ENCODE measurements around the gene ZBTB20. TPM values are rescaled to one million over a fixed set of nuclear protein-coding genes. Genes with fewer than 3 reads are reported as not detected.

The ZBTB20 gene
- total RNA-seq, 1 donor from 2014 or later, result 27.5 TPM

DNA sequence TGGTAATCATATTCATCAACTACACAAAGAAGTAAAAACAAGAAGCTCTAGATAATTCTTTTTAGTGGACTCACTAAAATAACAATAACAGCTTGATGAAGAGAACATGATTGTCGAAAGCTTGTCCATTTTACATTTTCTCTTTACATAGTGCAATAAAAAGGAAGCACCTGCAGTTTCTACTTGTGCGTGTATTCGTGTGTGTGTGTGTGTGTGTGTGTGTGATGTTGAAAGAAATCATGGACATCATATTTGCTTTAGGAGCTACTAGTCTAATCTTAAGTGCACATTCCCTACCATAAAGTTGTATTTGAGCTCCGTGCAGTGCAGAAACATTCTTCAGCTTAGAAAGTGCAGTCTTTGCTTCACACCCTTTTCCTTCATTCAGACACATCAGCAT lies 288.8 kb downstream of the ZBTB20 start:
- Mint-ChIP-seq H3K4me1 (ENCODE audit: low read depth, unreplicated experiment) (peaks cover 9% of the 10 kb centered on the region), H3K36me3 (ENCODE audit: unreplicated experiment) (no peaks in the 10 kb centered on the region), H3K27me3 (ENCODE audit: unreplicated experiment) (no peaks in the 10 kb centered on the region), H3K4me3 (ENCODE audit: unreplicated experiment) (no peak overlapping the region), H3K9me3 (ENCODE audit: unreplicated experiment) (no peaks in the 10 kb centered on the region), H3K27ac (ENCODE audit: unreplicated experiment) (no peak overlapping the region)
- TF ChIP-seq, protein P1, sequence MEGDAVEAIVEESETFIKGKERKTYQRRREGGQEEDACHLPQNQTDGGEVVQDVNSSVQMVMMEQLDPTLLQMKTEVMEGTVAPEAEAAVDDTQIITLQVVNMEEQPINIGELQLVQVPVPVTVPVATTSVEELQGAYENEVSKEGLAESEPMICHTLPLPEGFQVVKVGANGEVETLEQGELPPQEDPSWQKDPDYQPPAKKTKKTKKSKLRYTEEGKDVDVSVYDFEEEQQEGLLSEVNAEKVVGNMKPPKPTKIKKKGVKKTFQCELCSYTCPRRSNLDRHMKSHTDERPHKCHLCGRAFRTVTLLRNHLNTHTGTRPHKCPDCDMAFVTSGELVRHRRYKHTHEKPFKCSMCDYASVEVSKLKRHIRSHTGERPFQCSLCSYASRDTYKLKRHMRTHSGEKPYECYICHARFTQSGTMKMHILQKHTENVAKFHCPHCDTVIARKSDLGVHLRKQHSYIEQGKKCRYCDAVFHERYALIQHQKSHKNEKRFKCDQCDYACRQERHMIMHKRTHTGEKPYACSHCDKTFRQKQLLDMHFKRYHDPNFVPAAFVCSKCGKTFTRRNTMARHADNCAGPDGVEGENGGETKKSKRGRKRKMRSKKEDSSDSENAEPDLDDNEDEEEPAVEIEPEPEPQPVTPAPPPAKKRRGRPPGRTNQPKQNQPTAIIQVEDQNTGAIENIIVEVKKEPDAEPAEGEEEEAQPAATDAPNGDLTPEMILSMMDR (IDR thresholded peaks at IDR 0.05; ENCODE audit: partially characterized antibody, unreplicated experiment), result no peak
- no peak for DNase-seq

DNA sequence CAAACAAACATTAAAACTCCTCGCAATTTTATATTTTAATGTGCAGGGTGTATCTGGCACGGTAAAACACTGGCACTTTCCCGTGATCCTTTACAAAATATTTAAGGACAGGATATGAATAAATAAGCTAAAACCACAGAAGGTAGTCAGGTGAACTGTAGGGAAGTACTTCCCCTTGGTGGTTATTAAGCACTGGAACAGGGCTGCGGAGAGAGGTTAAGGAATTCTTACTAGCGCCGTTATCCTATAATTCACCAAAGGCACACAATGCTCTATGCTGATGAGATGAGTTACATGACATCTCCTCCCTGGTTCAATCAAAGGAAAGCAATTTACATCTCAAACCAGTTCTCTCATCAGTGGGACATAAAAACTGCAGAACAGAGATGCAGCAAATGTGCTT lies 289.8 kb downstream of the ZBTB20 start:
- no peaks in the 10 kb centered on the region for H3K36me3 Mint-ChIP-seq (ENCODE audit: unreplicated experiment)
- no peaks in the 10 kb centered on the region for H3K9me3 Mint-ChIP-seq (ENCODE audit: unreplicated experiment)
- peaks cover 9% of the 10 kb centered on the region for H3K4me1 Mint-ChIP-seq (ENCODE audit: low read depth, unreplicated experiment)
- no peak overlapping the region for H3K4me3 Mint-ChIP-seq (ENCODE audit: unreplicated experiment)
- H3K27me3 Mint-ChIP-seq (ENCODE audit: unreplicated experiment), result no peaks in the 10 kb centered on the region
- TF ChIP-seq, protein P1 (IDR thresholded peaks at IDR 0.05; ENCODE audit: partially characterized antibody, unreplicated experiment), result no peak
- DNase-seq, result no peak
- H3K27ac Mint-ChIP-seq (ENCODE audit: unreplicated experiment), result no peak overlapping the region

DNA sequence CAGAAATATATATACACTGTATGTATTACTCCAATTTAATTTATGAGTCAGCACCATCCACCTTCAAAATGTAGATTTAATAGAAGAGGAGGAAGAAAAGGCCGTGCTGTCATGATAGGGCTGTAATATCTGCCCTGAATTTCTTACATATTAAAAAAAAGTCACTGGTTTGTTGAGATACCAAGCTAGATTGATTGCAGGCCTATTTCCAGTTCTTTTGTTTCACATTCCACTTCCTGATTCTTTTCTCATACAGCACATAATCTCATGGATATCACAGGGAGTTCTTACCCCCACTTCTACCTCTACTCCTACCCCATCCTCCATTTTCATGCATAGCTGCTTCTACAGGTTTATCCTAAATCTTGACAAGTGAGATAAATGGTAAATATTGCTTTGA lies 290.3 kb downstream of the ZBTB20 start:
- DNase-seq, result no peak
- TF ChIP-seq, protein P1 (IDR thresholded peaks at IDR 0.05; ENCODE audit: partially characterized antibody, unreplicated experiment), result no peak
- Mint-ChIP-seq H3K36me3 (ENCODE audit: unreplicated experiment) (no peaks in the 10 kb centered on the region), H3K27me3 (ENCODE audit: unreplicated experiment) (no peaks in the 10 kb centered on the region), H3K4me1 (ENCODE audit: low read depth, unreplicated experiment) (peaks cover 9% of the 10 kb centered on the region), H3K4me3 (ENCODE audit: unreplicated experiment) (no peak overlapping the region), H3K9me3 (ENCODE audit: unreplicated experiment) (no peaks in the 10 kb centered on the region), H3K27ac (ENCODE audit: unreplicated experiment) (no peak overlapping the region)

DNA sequence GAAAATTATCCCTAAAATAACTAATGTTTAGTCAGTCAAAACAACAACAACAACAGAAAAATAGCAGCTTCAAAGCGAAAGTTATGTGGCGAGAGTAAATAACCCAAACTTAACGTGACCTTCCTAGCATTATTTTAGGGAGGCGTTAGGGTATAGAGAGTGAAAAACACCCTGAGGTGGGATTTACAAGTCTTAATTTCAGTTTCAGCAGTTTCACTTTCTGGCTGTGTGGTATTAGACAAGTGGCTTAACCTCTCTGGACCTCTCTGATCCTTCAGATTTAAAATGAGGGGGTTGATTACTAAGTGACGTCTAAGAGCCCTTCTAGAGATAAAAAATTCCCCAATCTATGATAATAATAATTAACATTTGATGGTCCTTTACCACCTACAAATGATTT lies 291.2 kb downstream of the ZBTB20 start:
- peaks cover 4% of the 10 kb centered on the region for H3K4me1 Mint-ChIP-seq (ENCODE audit: low read depth, unreplicated experiment)
- H3K27me3 Mint-ChIP-seq (ENCODE audit: unreplicated experiment), result no peaks in the 10 kb centered on the region
- H3K27ac Mint-ChIP-seq (ENCODE audit: unreplicated experiment), result no peak overlapping the region
- no peak for DNase-seq
- TF ChIP-seq, protein P1 (IDR thresholded peaks at IDR 0.05; ENCODE audit: partially characterized antibody, unreplicated experiment), result no peak
- H3K4me3 Mint-ChIP-seq (ENCODE audit: unreplicated experiment), result no peak overlapping the region
- no peaks in the 10 kb centered on the region for H3K36me3 Mint-ChIP-seq (ENCODE audit: unreplicated experiment)
- H3K9me3 Mint-ChIP-seq (ENCODE audit: unreplicated experiment), result no peaks in the 10 kb centered on the region

DNA sequence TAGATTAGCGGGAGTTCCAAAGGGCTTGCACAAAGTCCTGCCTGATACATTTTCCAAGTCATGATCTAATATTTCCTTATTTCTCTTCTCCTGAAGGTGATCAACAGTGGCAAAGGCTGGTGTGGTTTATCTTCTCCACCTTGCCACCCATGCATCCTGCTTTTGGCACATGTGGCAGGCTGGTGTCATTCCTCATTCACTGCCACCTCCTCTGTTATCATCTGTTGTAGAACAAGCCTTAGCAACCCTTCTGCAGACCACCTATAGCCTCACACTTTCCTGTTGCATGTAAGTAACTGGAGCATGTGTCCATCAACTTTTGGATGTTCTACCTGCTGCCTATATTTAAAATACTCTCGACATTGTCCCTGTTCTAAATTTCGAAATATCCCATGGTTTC lies 294.1 kb downstream of the ZBTB20 start:
- TF ChIP-seq, protein P1 (IDR thresholded peaks at IDR 0.05; ENCODE audit: partially characterized antibody, unreplicated experiment), result no peak
- Mint-ChIP-seq H3K4me1 (ENCODE audit: low read depth, unreplicated experiment) (peaks cover 10% of the 10 kb centered on the region), H3K9me3 (ENCODE audit: unreplicated experiment) (no peaks in the 10 kb centered on the region), H3K27ac (ENCODE audit: unreplicated experiment) (no peak overlapping the region), H3K36me3 (ENCODE audit: unreplicated experiment) (no peaks in the 10 kb centered on the region), H3K27me3 (ENCODE audit: unreplicated experiment) (no peaks in the 10 kb centered on the region), H3K4me3 (ENCODE audit: unreplicated experiment) (no peak overlapping the region)
- DNase-seq, result no peak
